K562 (cell line): Measurements from ENCODE around the gene LMLN. TPM values are rescaled to one million over a fixed set of nuclear protein-coding genes. Genes with fewer than 3 reads are reported as not detected.
A peak's percentile ranks its signal among the peaks of the same experiment; 100 is the strongest.

Source experiments
- CREB1 ChIP-seq, 2 experiments: sonication (generic) in 1 of 2; formaldehyde crosslinking in 1 of 2; IDR thresholded peaks; 2 replicates each; pipeline versions ENCODE4 v1.6.1 to v1.8.0; 2012 to 2022; ENCODE audit warnings: inconsistent platforms in 1 of 2, mild to moderate bottlenecking in 1 of 2, missing genetic modification reagents in 1 of 2, moderate library complexity in 1 of 2
- ESRRA ChIP-seq: fragments of 450-650 bp; IDR thresholded peaks from 2 replicates; pipeline ENCODE4 v1.6.1; 2014; ENCODE audit warnings: low read depth, mild to moderate bottlenecking, moderate library complexity, borderline replicate concordance
- LEF1 ChIP-seq: fragments of 450-650 bp; IDR thresholded peaks from 2 replicates; pipeline ENCODE4 v1.6.1; 2016; ENCODE audit warnings: mild to moderate bottlenecking
- NCOR1 ChIP-seq: fragments of 450-650 bp; IDR thresholded peaks from 2 replicates; pipeline ENCODE4 v1.6.1; 2016; ENCODE audit warnings: mild to moderate bottlenecking, moderate library complexity
- NFIC ChIP-seq: fragments of 450-650 bp; IDR thresholded peaks from 2 replicates; pipeline ENCODE4 v1.6.1; 2017; ENCODE audit warnings: mild to moderate bottlenecking, inconsistent platforms
- NR2C1 ChIP-seq, 2 experiments: fragments of 450-650 bp; IDR thresholded peaks; 2 replicates each; pipeline ENCODE4 v1.6.1; 2017; ENCODE audit warnings: mild to moderate bottlenecking in 2 of 2, antibody characterized with exemption in 1 of 2, inconsistent platforms in 1 of 2, missing compliant biosample characterization in 1 of 2, missing genetic modification characterization in 1 of 2
- NR2C2 ChIP-seq, 2 experiments: fragments of 200-800 bp in 1 of 2; sonication (Bioruptor generic) in 1 of 2; sonication (generic) in 1 of 2; formaldehyde crosslinking in 1 of 2; IDR thresholded peaks; 2 replicates each; pipeline versions ENCODE4 v1.6.1 to v1.8.0; 2016 to 2022; ENCODE audit warnings: mild to moderate bottlenecking in 1 of 2, missing compliant biosample characterization in 1 of 2, missing genetic modification characterization in 1 of 2, missing genetic modification reagents in 1 of 2
- PKNOX1 ChIP-seq: fragments of 450-650 bp; IDR thresholded peaks from 2 replicates; pipeline ENCODE4 v1.6.1; 2016
- POLR2AphosphoS5 ChIP-seq: IDR thresholded peaks from 2 replicates; pipeline ENCODE4 v1.6.1; 2011; ENCODE audit warnings: mild to moderate bottlenecking, low read depth, low read length, moderate library complexity; ENCODE audit not compliant: control insufficient read depth, insufficient read depth
- SMARCA4 ChIP-seq: fragments of 450-650 bp; IDR thresholded peaks from 2 replicates; pipeline ENCODE4 v1.6.1; 2016
- ZEB2 ChIP-seq: fragments of 450-650 bp; IDR thresholded peaks from 2 replicates; pipeline ENCODE4 v1.6.1; 2016
- ZNF316 ChIP-seq: fragments of 450-650 bp; IDR thresholded peaks from 2 replicates; pipeline ENCODE4 v1.6.1; 2016
- ZNF324 ChIP-seq: fragments of 250-450 bp; sonication (Bioruptor Pico); IDR thresholded peaks from 2 replicates; pipeline ENCODE4 v1.4.0; 2020; ENCODE audit warnings: mild to moderate bottlenecking
- ZNF592 ChIP-seq: fragments of 450-650 bp; IDR thresholded peaks from 2 replicates; pipeline ENCODE4 v1.6.1; 2017; ENCODE audit warnings: antibody characterized with exemption, mild to moderate bottlenecking
- polyA plus RNA-seq, 8 experiments: library from polyadenylated mRNA; depleted of rRNA in 4 of 8; stranded (reverse) in 5 of 8; unstranded in 3 of 8; fragments of >200 nt; fragmentation: Nextera tagmentation in 2 of 8; fragmentation: Illumina TruSeq in 1 of 8; extraction: Ambion mirVana in 2 of 8; extraction: Trizol in 1 of 8; gene quantifications; 2 replicates each; pipeline versions ENCODE4 v1.2.1 to v1.2.3, GENCODE V29; 2011 to 2014; ENCODE audit warnings: inconsistent platforms in 1 of 8, missing spikeins in 1 of 8
- total RNA-seq, 7 experiments: library from RNA; depleted of rRNA in 6 of 7; stranded (reverse); fragments of >200 nt in 6 of 7; fragmentation: Illumina TruSeq in 2 of 7; extraction: Trizol in 2 of 7; gene quantifications; 2 replicates each; pipeline versions ENCODE4 v1.2.1 to v1.2.3, GENCODE V29; 2011 to 2021; ENCODE audit warnings: low replicate concordance in 1 of 7
- TF ChIP-seq, protein P1 (sequence below), 2 experiments: fragments of 450-650 bp; conservative IDR thresholded peaks; 2 replicates each; pipeline ENCODE4 v1.6.1; 2017; ENCODE audit warnings: mild to moderate bottlenecking in 2 of 2, moderate library complexity in 2 of 2
- TF ChIP-seq, protein P2 (sequence below): fragments of 250-450 bp; sonication (Bioruptor Pico); IDR thresholded peaks from 2 replicates; pipeline ENCODE4 v1.5.0; 2021

LMLN gene
- total and polyA plus RNA-seq, 9 of the 15 experiments (the other 6 are each of a cell fraction or from before 2014, with no cell fraction given), result 2.2 to 15.9 (median 6.9) TPM

DNA sequence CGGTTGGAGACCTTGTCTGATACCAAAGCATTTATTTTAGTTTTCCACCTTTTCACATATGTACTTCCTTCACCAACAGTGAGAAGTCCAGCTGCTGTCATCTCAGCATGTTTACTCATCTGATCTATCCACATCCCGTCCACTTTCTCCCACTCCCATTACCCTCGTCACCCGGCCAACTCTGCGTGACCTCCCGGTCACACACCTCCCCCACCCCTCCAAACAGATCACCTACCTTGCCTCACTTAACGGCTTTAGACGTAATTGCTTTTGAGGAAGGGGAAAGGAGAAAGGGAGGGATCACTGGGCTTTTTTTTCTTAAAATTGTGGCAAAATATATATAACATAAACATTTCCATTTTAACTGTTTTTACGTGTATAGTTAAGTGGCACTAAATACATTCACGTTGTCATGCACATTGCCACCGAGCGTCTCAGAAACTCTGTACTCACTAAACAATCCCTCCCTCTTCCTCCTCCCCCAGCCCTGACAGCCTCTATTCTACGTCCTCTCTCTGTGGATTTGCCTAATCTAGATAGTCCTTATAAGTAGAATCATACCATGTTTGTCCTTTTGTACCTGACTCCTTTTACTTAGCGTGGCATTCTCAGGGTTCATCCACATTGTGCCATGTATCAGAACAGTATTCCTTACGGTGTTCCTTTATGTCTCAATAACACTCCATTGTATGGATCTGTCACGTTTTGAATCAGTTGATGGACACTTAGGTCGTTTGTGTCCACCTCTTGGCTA lies 67.2 kb downstream of the LMLN start (continued):
- TF ChIP-seq ZNF592 (0 out of 2 replicates have a peak, but pooled peaks have one; percentile 50), NR2C2 (CRISPR knock-in tag; IDR thresholded peaks at IDR 0.05) (no peak), NR2C2 (tag; IDR thresholded peaks at IDR 0.05) (peak; percentile 44; the same call in 1 of the 2 replicates), NFIC (peak; percentile 31; the same call in 1 of the 2 replicates), ZNF316 (peak; percentile 28; the same call in 1 of the 2 replicates), SMARCA4 (peak; percentile 34; the same call in 1 of the 2 replicates), PKNOX1 (peak; percentile 78), LEF1 (peak; percentile 84), NR2C1 (IDR thresholded peaks at IDR 0.05) (peak; percentile 39; the same call in 1 of the 2 replicates), NR2C1 (tag; IDR thresholded peaks at IDR 0.05) (no peak), ZNF324 (no peak), ESRRA (0 out of 2 replicates have a peak, but pooled peaks have one; percentile 23), ZEB2 (peak; percentile 49; the same call in 1 of the 2 replicates), NCOR1 (peak; percentile 30; the same call in 1 of the 2 replicates), POLR2AphosphoS5 (no peak), CREB1 (IDR thresholded peaks at IDR 0.05) (no peak), CREB1 (CRISPR knock-in tag; IDR thresholded peaks at IDR 0.05) (no peak)
- TF ChIP-seq, protein P1, sequence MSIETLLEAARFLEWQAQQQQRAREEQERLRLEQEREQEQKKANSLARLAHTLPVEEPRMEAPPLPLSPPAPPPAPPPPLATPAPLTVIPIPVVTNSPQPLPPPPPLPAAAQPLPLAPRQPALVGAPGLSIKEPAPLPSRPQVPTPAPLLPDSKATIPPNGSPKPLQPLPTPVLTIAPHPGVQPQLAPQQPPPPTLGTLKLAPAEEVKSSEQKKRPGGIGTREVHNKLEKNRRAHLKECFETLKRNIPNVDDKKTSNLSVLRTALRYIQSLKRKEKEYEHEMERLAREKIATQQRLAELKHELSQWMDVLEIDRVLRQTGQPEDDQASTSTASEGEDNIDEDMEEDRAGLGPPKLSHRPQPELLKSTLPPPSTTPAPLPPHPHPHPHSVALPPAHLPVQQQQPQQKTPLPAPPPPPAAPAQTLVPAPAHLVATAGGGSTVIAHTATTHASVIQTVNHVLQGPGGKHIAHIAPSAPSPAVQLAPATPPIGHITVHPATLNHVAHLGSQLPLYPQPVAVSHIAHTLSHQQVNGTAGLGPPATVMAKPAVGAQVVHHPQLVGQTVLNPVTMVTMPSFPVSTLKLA (conservative IDR thresholded peaks at IDR 0.05), result peak in 1 of 2 experiments; percentile 35; a peak in 1 of 4 replicates
- TF ChIP-seq, protein P2, sequence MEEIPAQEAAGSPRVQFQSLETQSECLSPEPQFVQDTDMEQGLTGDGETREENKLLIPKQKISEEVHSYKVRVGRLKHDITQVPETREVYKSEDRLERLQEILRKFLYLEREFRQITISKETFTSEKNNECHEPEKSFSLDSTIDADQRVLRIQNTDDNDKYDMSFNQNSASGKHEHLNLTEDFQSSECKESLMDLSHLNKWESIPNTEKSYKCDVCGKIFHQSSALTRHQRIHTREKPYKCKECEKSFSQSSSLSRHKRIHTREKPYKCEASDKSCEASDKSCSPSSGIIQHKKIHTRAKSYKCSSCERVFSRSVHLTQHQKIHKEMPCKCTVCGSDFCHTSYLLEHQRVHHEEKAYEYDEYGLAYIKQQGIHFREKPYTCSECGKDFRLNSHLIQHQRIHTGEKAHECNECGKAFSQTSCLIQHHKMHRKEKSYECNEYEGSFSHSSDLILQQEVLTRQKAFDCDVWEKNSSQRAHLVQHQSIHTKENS (CRISPR knock-in tag), result no peak
